K562 (cell line): ENCODE measurements around the gene ANKRD6. TPM values are rescaled to one million over a fixed set of nuclear protein-coding genes. Genes with fewer than 3 reads are reported as not detected.

Experiments used
- ARID1B ChIP-seq: fragments of 450-650 bp; IDR thresholded peaks from 2 replicates; pipeline ENCODE4 v1.6.1; 2016; ENCODE audit warnings: antibody characterized with exemption, mild to moderate bottlenecking, inconsistent platforms
- CGGBP1 ChIP-seq: fragments of 250-450 bp; sonication (Bioruptor Pico); IDR thresholded peaks from 2 replicates; pipeline ENCODE4 v1.9.0; 2021; ENCODE audit warnings: mild to moderate bottlenecking
- PTTG1 ChIP-seq: fragments of 450-650 bp; IDR thresholded peaks from 2 replicates; pipeline ENCODE4 v1.6.1; 2016; ENCODE audit warnings: low read depth, mild to moderate bottlenecking, missing genetic modification characterization, missing compliant biosample characterization
- TAF9B ChIP-seq: fragments of 450-650 bp; IDR thresholded peaks from 2 replicates; pipeline ENCODE4 v1.6.1; 2018; ENCODE audit warnings: mild to moderate bottlenecking; ENCODE audit not compliant: partially characterized antibody
- ZFP36 ChIP-seq: fragments of 150-350 bp; IDR thresholded peaks from 2 replicates; pipeline ENCODE4 v1.6.1; 2018; ENCODE audit warnings: low read length, low read depth; ENCODE audit not compliant: partially characterized antibody
- ZNF511 ChIP-seq: sonication (generic); formaldehyde crosslinking; IDR thresholded peaks from 2 replicates; pipeline ENCODE4 v1.8.0; 2022; ENCODE audit warnings: mild to moderate bottlenecking, missing genetic modification reagents
- ZNF609 ChIP-seq: sonication (generic); formaldehyde crosslinking; IDR thresholded peaks from 2 replicates; pipeline ENCODE4 v1.8.1; 2023; ENCODE audit warnings: missing genetic modification reagents, mild to moderate bottlenecking, borderline replicate concordance
- ZZZ3 ChIP-seq: fragments of 450-650 bp; IDR thresholded peaks from 2 replicates; pipeline ENCODE4 v1.6.1; 2016; ENCODE audit warnings: antibody characterized with exemption, mild to moderate bottlenecking, moderate library complexity
- polyA plus RNA-seq, 8 experiments: library from polyadenylated mRNA; depleted of rRNA in 4 of 8; stranded (reverse) in 5 of 8; unstranded in 3 of 8; fragments of >200 nt; fragmentation: Nextera tagmentation in 2 of 8; fragmentation: Illumina TruSeq in 1 of 8; extraction: Ambion mirVana in 2 of 8; extraction: Trizol in 1 of 8; gene quantifications; 2 replicates each; pipeline versions ENCODE4 v1.2.1 to v1.2.3, GENCODE V29; 2011 to 2014; ENCODE audit warnings: inconsistent platforms in 1 of 8, missing spikeins in 1 of 8
- total RNA-seq, 7 experiments: library from RNA; depleted of rRNA in 6 of 7; stranded (reverse); fragments of >200 nt in 6 of 7; fragmentation: Illumina TruSeq in 2 of 7; extraction: Trizol in 2 of 7; gene quantifications; 2 replicates each; pipeline versions ENCODE4 v1.2.1 to v1.2.3, GENCODE V29; 2011 to 2021; ENCODE audit warnings: low replicate concordance in 1 of 7

Gene ANKRD6
- total and polyA plus RNA-seq, 9 of the 15 experiments (the other 6 are each of a cell fraction or from before 2014, with no cell fraction given): 0.04 to 0.22 (median 0.08) TPM; not detected in 4

- TF ChIP-seq ZFP36: no peak
- TF ChIP-seq ZZZ3: no peak
- TF ChIP-seq TAF9B: no peak
- TF ChIP-seq ARID1B: no peak
- TF ChIP-seq ZNF609 (CRISPR knock-in tag): no peak
- TF ChIP-seq CGGBP1 (CRISPR knock-in tag): no peak
- no peak for TF ChIP-seq PTTG1 (tag)
- no peak for TF ChIP-seq ZNF511
These were observed 210.0 kb downstream of the ANKRD6 start (continued) for GRCh38 chr6:89642956-89643355.
